Measurements from ENCODE around the gene RASL10A.

The RASL10A gene

GRCh38 chr22:29301716-29302401, 13.6 kb downstream of the RASL10A start:
- no peak for DNase-seq

GRCh38 chr22:29300807-29301601, 14.5 kb downstream of the RASL10A start:
- DNase-seq = no peak

- no peak for DNase-seq
Measured at GRCh38 chr22:29300467-29300806, 15.1 kb downstream of the RASL10A start.

- no peak for DNase-seq
Measured at GRCh38 chr22:29299136-29299900, 16.2 kb downstream of the RASL10A start.

- no peak for DNase-seq
Measured at GRCh38 chr22:29298641-29299040, 16.9 kb downstream of the RASL10A start.

GRCh38 chr22:29292379-29292778, 23.1 kb downstream of the RASL10A start:
- no peak for DNase-seq

- DNase-seq = no peak
Measured at GRCh38 chr22:29291215-29291614, 24.3 kb downstream of the RASL10A start.

- no peak for DNase-seq
Measured at GRCh38 chr22:29290061-29290460, 25.4 kb downstream of the RASL10A start.

GRCh38 chr22:29288837-29289236, 26.7 kb downstream of the RASL10A start:
- DNase-seq = no peak

- no peak for DNase-seq
Measured at GRCh38 chr22:29284196-29284595, 31.3 kb downstream of the RASL10A start.

- no peak for DNase-seq
Measured at GRCh38 chr22:29277927-29278326, 37.6 kb downstream of the RASL10A start.

- DNase-seq = no peak
Measured at GRCh38 chr22:29275819-29276565, 39.5 kb downstream of the RASL10A start.

- DNase-seq = no peak
Measured at GRCh38 chr22:29275167-29275566, 40.3 kb downstream of the RASL10A start.

- no peak for DNase-seq
Measured at GRCh38 chr22:29272624-29273023, 42.9 kb downstream of the RASL10A start.

- no peak for DNase-seq
Measured at GRCh38 chr22:29270475-29271271, 44.8 kb downstream of the RASL10A start.

- DNase-seq = peak; percentile 13
Measured at GRCh38 chr22:29269731-29270474, 45.6 kb downstream of the RASL10A start.

- DNase-seq = no peak
Measured at GRCh38 chr22:29269230-29269604, 46.3 kb downstream of the RASL10A start.

GRCh38 chr22:29268511-29269229, 46.8 kb downstream of the RASL10A start:
- DNase-seq = peak; percentile 36

GRCh38 chr22:29267858-29268510, 47.5 kb downstream of the RASL10A start, which contains the start of the genes EWSR1 and RHBDD3:
Gene EWSR1, plus strand, starts transcription at chr22:29268268. Its CDS starts 69 bp downstream, at chr22:29268337.
Gene RHBDD3, minus strand, starts transcription at chr22:29267981. Its CDS starts 2,355 bp downstream, at chr22:29265626.
- DNase-seq = peak; percentile 95

GRCh38 chr22:29267462-29267857, 48.0 kb downstream of the RASL10A start:
- no peak for DNase-seq

Measured in CD4-positive, alpha-beta T cell treated with Interleukin-6 for 4 hours (primary cell).